Stimulated activated naive B cell treated with anti-CD40 and anti-IgM and Interleukin-4, amounts not matched to agents 10 μg/mL and 1 μg/mL and 100 μg/mL, for 72 hours (primary cell): ENCODE measurements around the gene OR2B2.
"Not testable (repeated sequence)": the region's sequence is repeated elsewhere in the genome, so short reads cannot be mapped to it uniquely, and the experiment has no call there.

Experiments
- ATAC-seq, 2 donors: fragments of 150-1000 bp; cut with Tn5 transposase; replicated peaks; 2 replicates each; pipeline ENCODE4 v1.10.0; 2021; ENCODE audit warnings: moderate library complexity in 1 of 2
- DNase-seq: peaks from one replicate; pipeline ENCODE4 v3.0.0; 2021
- H3K27ac Mint-ChIP-seq: one replicate; pipeline ENCODE4 v1.8.0; 2022; ENCODE audit warnings: mild to moderate bottlenecking, mixed read lengths
- H3K27me3 Mint-ChIP-seq, 2 donors: one replicate each; pipeline ENCODE4 v1.8.0; 2022; ENCODE audit warnings: mixed read lengths in 2 of 2
- H3K36me3 Mint-ChIP-seq, 2 donors: one replicate each; pipeline ENCODE4 v1.8.0; 2022; ENCODE audit warnings: mixed read lengths in 2 of 2, mild to moderate bottlenecking in 1 of 2
- H3K4me1 Mint-ChIP-seq, 2 donors: one replicate each; pipeline ENCODE4 v1.8.0; 2022; ENCODE audit warnings: mixed read lengths in 2 of 2, mild to moderate bottlenecking in 1 of 2
- H3K4me3 Mint-ChIP-seq, 2 donors: one replicate each; pipeline ENCODE4 v1.8.0; 2022; ENCODE audit warnings: mild to moderate bottlenecking in 2 of 2, mixed read lengths in 2 of 2, moderate library complexity in 1 of 2
- H3K9me3 Mint-ChIP-seq, 2 donors: one replicate each; pipeline ENCODE4 v1.8.0; 2022; ENCODE audit warnings: mixed read lengths in 2 of 2, mild to moderate bottlenecking in 1 of 2

OR2B2 gene

DNA sequence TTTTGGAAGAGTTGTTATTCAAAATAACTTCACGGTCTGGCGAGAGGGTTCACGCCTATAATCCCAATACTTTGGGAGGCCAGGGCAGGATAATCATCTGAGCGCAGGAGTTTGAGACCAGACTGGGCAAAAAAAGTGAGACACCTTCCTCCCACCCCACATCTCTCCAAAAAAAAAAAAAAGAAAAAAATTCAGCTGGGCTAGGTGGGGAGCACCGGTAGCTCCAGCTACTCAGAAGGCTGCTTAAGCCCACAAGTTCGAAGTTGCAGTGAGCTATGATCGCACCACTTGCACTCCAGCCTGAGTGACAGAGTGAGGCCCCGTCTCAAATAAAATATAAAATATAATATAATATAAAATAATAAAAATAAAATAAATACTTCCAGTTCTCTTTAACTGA lies 10.4 kb downstream of the OR2B2 start:
- H3K36me3 Mint-ChIP-seq = peaks cover 6 to 9% of the 10 kb centered on the region in 2 donors
- H3K27me3 Mint-ChIP-seq = peaks cover 7 to 8% of the 10 kb centered on the region in 2 donors
- H3K4me1 Mint-ChIP-seq = peaks cover 8 to 10% of the 10 kb centered on the region in 2 donors
- DNase-seq (no peak), ATAC-seq (no peak)
- H3K27ac Mint-ChIP-seq = no peak overlapping the region
- no peak overlapping the region for H3K4me3 Mint-ChIP-seq
- peaks cover 0 to 1% of the 10 kb centered on the region in 2 donors for H3K9me3 Mint-ChIP-seq

DNA sequence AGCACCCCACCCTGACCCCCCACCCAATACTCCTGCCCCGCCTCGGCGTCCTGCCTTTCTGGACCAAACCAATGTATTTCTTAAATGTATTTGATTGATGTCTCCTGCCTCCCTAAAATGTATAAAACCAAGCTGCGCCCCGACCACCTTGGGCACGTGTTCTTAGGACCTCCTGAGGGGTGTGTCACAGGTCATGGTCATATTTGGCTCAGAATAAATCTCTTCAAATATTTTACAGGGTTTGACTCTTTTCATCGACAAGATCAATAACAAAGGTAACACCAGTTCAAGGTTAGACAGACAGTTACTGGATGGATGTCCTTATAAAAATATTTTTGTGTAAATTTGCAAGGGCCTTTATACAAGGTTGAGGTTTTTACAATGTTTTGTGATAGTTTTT lies 12.0 kb downstream of the OR2B2 start:
- H3K4me1 Mint-ChIP-seq = peaks cover 10 to 11% of the 10 kb centered on the region in 2 donors
- H3K27me3 Mint-ChIP-seq, H3K36me3 Mint-ChIP-seq, DNase-seq, H3K4me3 Mint-ChIP-seq, H3K27ac Mint-ChIP-seq, H3K9me3 Mint-ChIP-seq, ATAC-seq: not testable (repeated sequence)

DNA sequence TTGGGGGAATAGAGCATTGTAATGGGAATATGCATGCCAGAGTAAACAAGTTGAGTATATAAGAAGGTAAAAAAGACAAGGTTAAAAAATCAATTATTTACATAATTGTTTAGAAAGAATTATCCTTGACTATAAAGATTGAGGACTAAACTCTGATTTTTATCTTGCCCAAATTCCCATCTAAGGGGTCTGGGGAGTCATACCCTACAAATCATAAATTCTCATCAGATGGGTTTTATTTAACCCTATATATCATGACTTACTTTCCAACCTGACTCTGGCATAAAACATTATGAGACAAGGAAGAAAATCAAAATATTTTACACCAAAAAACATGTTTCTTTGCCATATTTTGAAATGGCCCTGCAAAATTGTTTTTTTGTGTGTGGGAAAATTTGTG lies 12.7 kb downstream of the OR2B2 start:
- H3K4me3 Mint-ChIP-seq = no peak overlapping the region
- H3K27ac Mint-ChIP-seq = no peak overlapping the region
- H3K27me3 Mint-ChIP-seq = peaks cover 7 to 8% of the 10 kb centered on the region in 2 donors
- peaks cover 10 to 11% of the 10 kb centered on the region in 2 donors for H3K4me1 Mint-ChIP-seq
- ATAC-seq = no peak
- H3K36me3 Mint-ChIP-seq = peaks cover 6 to 9% of the 10 kb centered on the region in 2 donors
- DNase-seq = no peak
- peaks cover 0 to 1% of the 10 kb centered on the region in 2 donors for H3K9me3 Mint-ChIP-seq

DNA sequence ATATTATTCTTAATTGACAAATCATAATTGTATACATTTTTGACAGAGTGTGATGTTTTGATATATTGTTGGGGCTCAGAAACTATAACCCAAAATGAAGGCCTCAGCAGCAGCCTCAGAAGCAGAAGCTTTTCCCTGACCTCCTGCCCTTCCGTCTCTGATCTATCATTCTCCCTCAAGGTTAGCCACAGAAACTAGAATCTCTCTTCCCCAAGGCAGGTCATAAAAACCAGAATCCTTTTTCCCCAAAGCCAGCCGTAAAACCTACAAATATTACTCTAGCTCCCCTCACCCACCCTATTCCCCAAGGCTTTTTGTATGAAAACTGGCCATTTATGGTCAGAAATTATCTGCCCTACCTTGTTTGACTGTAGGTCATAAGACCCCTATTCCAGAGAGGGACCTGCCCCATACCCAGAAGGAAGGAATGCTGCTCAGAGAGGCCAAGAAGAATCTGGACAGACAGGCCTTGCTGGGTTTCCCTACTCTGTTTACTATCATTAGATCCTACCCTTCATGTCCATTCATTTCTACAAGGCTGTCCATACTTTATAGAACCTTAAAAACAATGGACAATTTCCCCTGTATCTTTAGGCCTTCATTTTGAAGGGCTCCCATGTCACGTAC lies 14.5 kb downstream of the OR2B2 start:
- Mint-ChIP-seq H3K4me1 (peaks cover 13 to 17% of the 10 kb centered on the region in 2 donors), H3K27me3 (peaks cover 3 to 5% of the 10 kb centered on the region in 2 donors), H3K9me3 (peaks cover 0 to 1% of the 10 kb centered on the region in 2 donors), H3K4me3 (no peak overlapping the region), H3K36me3 (peaks cover 11 to 12% of the 10 kb centered on the region in 2 donors), H3K27ac (no peak overlapping the region)
- ATAC-seq (no peak), DNase-seq (no peak)

DNA sequence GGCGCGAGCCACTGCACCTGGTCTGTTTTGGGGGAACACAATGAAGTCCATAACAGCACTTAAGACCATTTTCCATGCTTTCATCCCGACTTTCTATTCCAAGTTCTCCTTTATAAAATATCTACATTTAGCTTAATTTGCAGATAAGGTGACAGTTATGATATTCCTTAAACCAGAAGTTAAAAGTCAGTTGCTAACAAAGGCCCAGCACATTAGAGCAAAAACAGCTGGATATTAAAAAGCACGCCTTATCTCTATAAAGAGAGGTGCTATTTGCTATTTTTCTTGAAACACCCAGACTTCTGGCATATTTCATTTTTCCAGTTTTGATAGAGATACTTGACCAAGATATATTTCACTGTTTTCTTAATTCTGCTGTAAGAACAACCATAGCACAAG lies 15.8 kb downstream of the OR2B2 start:
- Mint-ChIP-seq H3K36me3 (peaks cover 11 to 15% of the 10 kb centered on the region in 2 donors), H3K27ac (peak overlapping the region; percentile 56), H3K9me3 (peaks cover 2 to 3% of the 10 kb centered on the region in 2 donors), H3K27me3 (no peaks in the 10 kb centered on the region), H3K4me3 (peak overlapping the region; percentile 31 to 62), H3K4me1 (peaks cover 12 to 24% of the 10 kb centered on the region in 2 donors)
- ATAC-seq (no peak), DNase-seq (no peak)

DNA sequence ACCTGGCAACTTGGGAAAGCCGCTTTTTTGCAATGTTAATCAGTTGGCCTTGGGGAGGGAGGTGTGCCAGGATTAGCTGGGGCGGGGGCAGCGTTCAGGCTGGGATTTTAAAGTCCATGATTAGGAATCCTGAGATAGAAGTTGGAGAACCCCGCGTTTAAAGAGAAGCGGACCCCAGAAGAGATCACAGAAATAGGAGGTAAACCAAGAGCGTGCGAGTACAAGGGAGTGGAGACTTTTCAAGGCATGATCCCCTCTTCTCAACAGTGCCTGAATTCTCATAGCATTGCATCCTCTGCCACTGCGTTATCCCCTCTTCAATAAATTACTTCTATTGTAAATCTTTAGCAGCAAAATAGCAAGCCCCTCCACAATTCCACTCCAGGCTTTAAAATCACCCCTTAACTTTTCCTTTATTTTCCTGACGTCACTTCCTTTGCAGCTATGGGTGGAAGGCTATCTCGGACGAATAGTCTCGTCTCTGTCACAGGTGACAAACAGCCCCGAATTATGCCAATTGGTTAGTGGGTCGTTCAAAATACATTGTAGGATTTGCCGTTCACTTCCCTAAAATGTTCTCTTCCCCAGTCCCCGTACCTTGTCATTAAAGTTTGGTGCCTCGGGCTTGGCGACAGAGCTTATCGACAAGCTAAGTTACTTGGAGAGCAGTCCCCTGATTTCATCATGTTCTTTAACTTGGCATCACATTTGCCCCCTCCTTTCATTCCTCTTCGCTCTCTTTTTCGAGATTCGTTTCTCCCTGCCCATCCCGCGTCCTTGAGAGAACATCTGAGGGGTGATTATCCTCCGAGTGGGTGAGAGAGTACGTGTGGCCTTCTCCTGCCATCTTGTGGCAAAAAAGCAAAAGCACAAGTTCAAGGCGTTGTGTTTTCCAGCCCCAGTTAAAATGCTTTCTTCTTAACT lies 17.1 kb downstream of the OR2B2 start:
- Mint-ChIP-seq H3K27me3 (no peaks in the 10 kb centered on the region), H3K36me3 (peaks cover 11 to 16% of the 10 kb centered on the region in 2 donors), H3K4me1 (peaks cover 12 to 35% of the 10 kb centered on the region in 2 donors), H3K4me3 (no peak overlapping the region), H3K27ac (no peak overlapping the region), H3K9me3 (peaks cover 3% of the 10 kb centered on the region in 2 donors)
- ATAC-seq = peak; percentile 8 to 21
- DNase-seq = peak; percentile 46

DNA sequence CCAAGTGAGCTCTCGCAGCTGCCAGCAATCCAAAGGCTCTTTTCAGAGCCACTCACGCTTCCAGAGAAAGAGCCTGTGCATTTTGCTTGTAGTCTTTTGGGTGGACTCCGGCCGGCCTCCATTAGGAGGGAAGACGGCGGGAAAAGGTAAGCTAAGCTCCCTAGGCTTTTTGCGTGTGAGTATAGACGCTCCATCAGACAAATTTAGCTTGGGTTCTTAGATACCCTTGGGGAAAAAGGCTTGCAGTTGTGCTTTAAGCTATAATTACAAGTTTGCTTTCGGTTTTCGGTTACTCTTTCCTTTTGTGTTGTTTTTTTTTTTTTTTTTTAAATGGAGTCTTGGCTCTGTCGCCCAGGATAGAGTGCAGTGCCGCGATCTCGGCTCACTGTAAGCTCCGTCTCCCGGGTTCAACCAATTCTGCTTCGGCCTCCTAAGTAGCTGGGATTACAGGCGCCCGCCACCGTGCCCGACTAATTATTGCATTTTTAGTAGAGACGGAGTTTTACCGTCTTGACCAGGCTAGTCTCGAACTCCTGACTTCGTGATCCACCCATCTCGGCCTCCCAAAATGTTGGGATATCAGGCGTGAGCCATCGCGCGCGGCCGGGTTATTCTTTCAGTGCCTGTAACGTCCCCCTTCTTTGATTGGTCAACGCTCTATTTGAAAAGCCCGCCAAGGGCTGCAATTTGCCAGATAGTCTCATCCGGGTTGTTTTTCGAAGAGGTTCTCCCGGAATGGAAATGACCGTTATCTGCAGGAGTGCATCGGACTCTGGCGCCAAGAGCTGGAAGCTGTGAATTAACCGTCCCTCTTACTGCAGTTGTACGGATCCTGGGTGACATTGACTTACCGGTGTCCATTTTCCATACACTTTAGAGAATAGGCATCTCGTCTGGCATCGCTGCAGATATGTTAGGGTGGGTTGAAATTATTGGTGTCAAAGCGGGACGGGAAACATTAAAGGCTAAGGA lies 18.1 kb downstream of the OR2B2 start:
- Mint-ChIP-seq H3K36me3 (peaks cover 11 to 20% of the 10 kb centered on the region in 2 donors), H3K4me1 (peaks cover 18 to 44% of the 10 kb centered on the region in 2 donors), H3K27ac (no peak overlapping the region), H3K27me3 (no peaks in the 10 kb centered on the region), H3K4me3 (no peak overlapping the region), H3K9me3 (peaks cover 3 to 8% of the 10 kb centered on the region in 2 donors)
- DNase-seq = peak; percentile 79
- ATAC-seq = peak; percentile 12 to 16

DNA sequence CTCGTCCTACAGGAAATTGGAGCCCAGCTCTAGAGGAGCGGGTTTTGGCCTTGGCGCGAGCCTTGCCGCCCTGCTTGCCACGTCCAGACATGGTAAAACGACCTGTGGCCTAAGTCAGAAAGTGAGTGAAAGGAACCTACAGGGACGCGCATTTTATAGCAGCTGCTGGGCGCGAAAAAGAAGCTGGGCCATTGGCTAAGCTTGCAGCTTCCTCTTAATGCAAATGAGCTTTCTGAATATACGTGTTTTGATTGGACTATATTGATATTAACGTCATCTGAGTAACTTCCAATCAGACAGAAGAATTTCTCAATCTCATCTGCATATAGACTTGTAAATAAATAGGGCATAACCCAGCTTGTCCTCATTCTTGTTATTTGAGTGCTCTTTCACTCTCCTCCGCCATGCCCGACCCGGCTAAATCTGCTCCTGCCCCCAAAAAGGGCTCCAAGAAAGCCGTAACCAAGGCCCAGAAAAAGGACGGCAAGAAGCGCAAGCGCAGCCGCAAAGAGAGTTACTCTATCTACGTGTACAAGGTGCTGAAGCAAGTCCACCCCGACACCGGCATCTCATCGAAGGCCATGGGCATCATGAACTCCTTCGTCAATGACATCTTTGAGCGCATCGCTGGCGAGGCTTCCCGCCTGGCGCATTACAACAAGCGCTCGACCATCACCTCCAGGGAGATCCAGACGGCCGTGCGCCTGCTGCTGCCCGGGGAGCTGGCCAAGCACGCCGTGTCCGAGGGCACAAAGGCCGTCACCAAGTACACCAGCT lies 18.9 kb downstream of the OR2B2 start:
- Mint-ChIP-seq H3K9me3 (peaks cover 3 to 8% of the 10 kb centered on the region in 2 donors), H3K27me3 (no peaks in the 10 kb centered on the region), H3K4me3 (no peak overlapping the region), H3K27ac (no peak overlapping the region), H3K36me3 (peaks cover 11 to 20% of the 10 kb centered on the region in 2 donors), H3K4me1 (peaks cover 21 to 44% of the 10 kb centered on the region in 2 donors)
- peak; percentile 66 to 67 for ATAC-seq
- peak; percentile 95 for DNase-seq

DNA sequence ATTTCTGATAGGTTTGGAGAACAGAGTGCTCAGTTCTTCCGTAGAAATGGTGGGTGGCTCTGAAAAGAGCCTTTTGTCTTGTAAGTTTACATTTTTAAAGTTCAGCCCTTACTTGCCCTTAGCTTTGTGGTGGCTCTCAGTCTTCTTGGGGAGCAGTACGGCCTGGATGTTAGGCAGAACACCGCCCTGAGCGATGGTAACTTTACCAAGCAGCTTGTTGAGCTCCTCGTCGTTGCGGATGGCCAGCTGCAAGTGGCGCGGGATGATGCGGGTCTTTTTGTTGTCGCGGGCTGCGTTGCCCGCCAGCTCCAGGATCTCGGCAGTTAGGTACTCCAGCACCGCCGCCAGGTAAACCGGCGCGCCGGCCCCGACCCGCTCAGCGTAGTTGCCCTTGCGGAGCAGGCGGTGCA lies 19.5 kb downstream of the OR2B2 start:
- Mint-ChIP-seq H3K36me3 (peaks cover 11 to 20% of the 10 kb centered on the region in 2 donors), H3K27ac (no peak overlapping the region), H3K9me3 (peaks cover 3 to 8% of the 10 kb centered on the region in 2 donors), H3K27me3 (no peaks in the 10 kb centered on the region), H3K4me1 (peaks cover 21 to 48% of the 10 kb centered on the region in 2 donors), H3K4me3 (no peak overlapping the region)
- ATAC-seq (no peak), DNase-seq (no peak)

DNA sequence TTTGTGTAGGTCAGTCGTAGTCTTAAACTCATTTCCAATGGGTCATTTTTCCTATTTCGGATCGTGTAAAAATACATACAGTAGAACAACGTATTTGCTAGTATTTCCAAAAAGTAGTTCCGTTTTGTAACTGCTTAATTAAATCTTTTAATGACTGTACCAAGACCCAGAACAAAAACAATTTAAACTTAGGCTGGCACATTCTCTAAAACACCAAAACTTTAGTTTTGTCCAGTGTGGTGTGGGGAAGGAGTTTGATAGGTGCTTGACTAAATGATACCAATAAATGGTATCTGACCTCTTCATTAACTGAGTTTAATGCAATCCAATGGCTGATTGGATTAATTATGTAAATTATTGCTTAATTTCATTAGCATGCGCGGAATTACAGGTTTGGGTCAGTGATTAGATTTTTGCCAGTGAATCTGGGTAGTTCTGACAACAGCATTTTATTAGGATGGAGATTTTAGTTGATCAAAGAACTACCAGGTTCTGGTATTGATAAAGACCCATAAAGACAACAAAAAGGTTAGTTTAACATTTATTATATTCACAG lies 20.8 kb downstream of the OR2B2 start:
- H3K36me3 Mint-ChIP-seq = peaks cover 11 to 20% of the 10 kb centered on the region in 2 donors
- peaks cover 3 to 8% of the 10 kb centered on the region in 2 donors for H3K9me3 Mint-ChIP-seq
- peaks cover 21 to 49% of the 10 kb centered on the region in 2 donors for H3K4me1 Mint-ChIP-seq
- DNase-seq (no peak), ATAC-seq (no peak)
- no peak overlapping the region for H3K4me3 Mint-ChIP-seq
- no peaks in the 10 kb centered on the region for H3K27me3 Mint-ChIP-seq
- H3K27ac Mint-ChIP-seq = peak overlapping the region; percentile 93

DNA sequence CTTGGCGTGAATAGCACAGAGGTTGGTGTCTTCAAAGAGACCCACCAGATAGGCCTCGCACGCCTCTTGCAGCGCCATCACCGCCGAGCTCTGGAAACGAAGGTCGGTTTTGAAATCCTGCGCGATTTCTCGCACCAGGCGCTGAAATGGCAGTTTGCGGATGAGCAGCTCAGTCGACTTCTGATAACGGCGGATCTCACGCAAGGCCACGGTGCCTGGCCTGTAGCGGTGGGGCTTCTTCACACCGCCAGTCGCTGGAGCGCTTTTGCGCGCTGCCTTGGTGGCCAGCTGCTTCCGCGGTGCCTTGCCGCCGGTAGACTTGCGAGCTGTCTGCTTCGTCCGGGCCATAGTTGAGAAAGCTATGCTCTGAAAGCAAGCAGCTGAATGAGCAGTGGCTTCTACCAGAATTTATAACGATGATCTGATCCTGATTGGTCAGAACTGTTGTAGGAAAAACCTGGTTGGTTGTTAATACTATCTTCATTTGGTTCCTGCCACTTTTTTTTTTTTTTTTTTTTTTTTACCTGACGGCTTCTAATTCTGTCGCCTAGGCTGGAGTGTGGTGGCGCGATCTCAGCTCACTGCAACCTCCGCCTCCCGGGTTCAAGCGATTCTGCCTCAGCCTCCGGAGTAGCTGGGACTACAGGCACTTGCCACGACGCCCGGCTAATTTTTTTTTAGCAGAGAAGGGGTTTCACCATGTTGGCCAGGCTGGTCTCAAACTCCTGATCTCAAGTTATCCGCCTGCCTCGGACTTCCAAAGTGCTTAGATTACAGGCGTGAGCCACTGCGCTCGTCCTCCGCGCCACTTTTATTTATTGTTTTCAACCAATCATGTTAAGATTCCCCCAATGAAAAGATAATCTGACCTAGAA lies 21.5 kb downstream of the OR2B2 start:
- peaks cover 11 to 20% of the 10 kb centered on the region in 2 donors for H3K36me3 Mint-ChIP-seq
- H3K4me3 Mint-ChIP-seq = peak overlapping the region in 1 of 2 donors; percentile 70
- DNase-seq (peak; percentile 89), ATAC-seq (peak; percentile 52 to 56)
- peak overlapping the region; percentile 93 for H3K27ac Mint-ChIP-seq
- H3K4me1 Mint-ChIP-seq = peaks cover 19 to 49% of the 10 kb centered on the region in 2 donors
- peaks cover 3 to 8% of the 10 kb centered on the region in 2 donors for H3K9me3 Mint-ChIP-seq
- no peaks in the 10 kb centered on the region for H3K27me3 Mint-ChIP-seq
